GM23338 (cell line): Measurements from ENCODE around the gene WFS1. TPM values are rescaled to one million over a fixed set of nuclear protein-coding genes. Genes with fewer than 3 reads are reported as not detected.

ENCODE experiments used
- ATAC-seq: fragments of 200-7000 bp; cut with Tn5 transposase; 3 replicates; pipeline ENCODE4 v1.9.1; 2020
- DNase-seq: peaks from one replicate; pipeline ENCODE4 v3.0.0-alpha.2; 2015; ENCODE audit warnings: low spot score
- H2AFZ ChIP-seq: fragments of 200-600 bp; sonication (generic); 2 replicates; pipeline ENCODE4 v1.8.0; 2016; ENCODE audit warnings: antibody characterized with exemption, mild to moderate bottlenecking, moderate library complexity
- H3F3A ChIP-seq: fragments of 200-600 bp; sonication (generic); replicated peaks from 2 replicates; pipeline ENCODE4 v1.8.0; 2017; ENCODE audit warnings: antibody characterized with exemption, mixed run types, low read depth
- H3K27ac ChIP-seq: fragments of 200-600 bp; sonication (generic); 2 replicates; pipeline ENCODE4 v1.6.1; 2016; ENCODE audit warnings: low read depth
- H3K27me3 ChIP-seq: fragments of 200-600 bp; sonication (generic); 2 replicates; pipeline ENCODE4 v1.8.0; 2016; ENCODE audit warnings: mild to moderate bottlenecking, mixed run types, moderate library complexity; ENCODE audit not compliant: insufficient read depth
- H3K36me3 ChIP-seq: fragments of 200-600 bp; sonication (generic); 2 replicates; pipeline ENCODE4 v1.8.0; 2016; ENCODE audit warnings: mild to moderate bottlenecking; ENCODE audit not compliant: insufficient read depth
- H3K4me1 ChIP-seq: fragments of 200-600 bp; sonication (generic); 2 replicates; pipeline ENCODE4 v1.8.0; 2016; ENCODE audit warnings: mild to moderate bottlenecking, moderate library complexity; ENCODE audit not compliant: insufficient read depth
- H3K4me2 ChIP-seq: fragments of 200-600 bp; sonication (generic); 2 replicates; pipeline ENCODE4 v1.7.1; 2017; ENCODE audit warnings: mixed run types
- H3K4me3 ChIP-seq: fragments of 200-600 bp; sonication (generic); 2 replicates; pipeline ENCODE4 v1.6.1; 2016; ENCODE audit warnings: mixed run types
- H3K79me2 ChIP-seq: fragments of 200-600 bp; sonication (generic); replicated peaks from 2 replicates; pipeline ENCODE4 v1.8.0; 2017; ENCODE audit warnings: mild to moderate bottlenecking; ENCODE audit not compliant: insufficient read depth
- H3K9me2 ChIP-seq: fragments of 200-600 bp; sonication (generic); 2 replicates; pipeline ENCODE4 v1.8.0; 2017; ENCODE audit not compliant: insufficient read depth
- H4K20me1 ChIP-seq: fragments of 200-600 bp; sonication (generic); replicated peaks from 2 replicates; pipeline ENCODE4 v1.8.0; 2017; ENCODE audit warnings: mild to moderate bottlenecking; ENCODE audit not compliant: insufficient read depth
- H3K27ac Mint-ChIP-seq: 2 replicates; pipeline ENCODE4 v1.8.0; 2020; ENCODE audit warnings: inconsistent platforms, mild to moderate bottlenecking, moderate library complexity, mixed read lengths
- H3K27me3 Mint-ChIP-seq: 3 replicates; pipeline ENCODE4 v1.8.0; 2022; ENCODE audit warnings: low read depth, mild to moderate bottlenecking, moderate library complexity, mixed read lengths, inconsistent platforms; ENCODE audit not compliant: insufficient read depth, poor library complexity
- H3K36me3 Mint-ChIP-seq: 3 replicates; pipeline ENCODE4 v1.8.0; 2021; ENCODE audit warnings: low read depth, mild to moderate bottlenecking, inconsistent platforms, moderate library complexity, mixed read lengths
- H3K4me1 Mint-ChIP-seq: 3 replicates; pipeline ENCODE4 v1.8.0; 2020; ENCODE audit warnings: mild to moderate bottlenecking, inconsistent platforms, mixed read lengths
- H3K4me3 Mint-ChIP-seq: 3 replicates; pipeline ENCODE4 v1.8.0; 2021; ENCODE audit warnings: moderate library complexity, mild to moderate bottlenecking, inconsistent platforms, mixed read lengths
- H3K9me3 Mint-ChIP-seq: 3 replicates; pipeline ENCODE4 v1.8.0; 2020; ENCODE audit warnings: moderate library complexity, mild to moderate bottlenecking, inconsistent platforms, mixed read lengths
- CREB1 ChIP-seq: fragments of 250-450 bp; sonication (Bioruptor Pico); IDR thresholded peaks from 2 replicates; pipeline ENCODE4 v1.5.0; 2020; ENCODE audit warnings: low read depth, mild to moderate bottlenecking, moderate library complexity
- EZH2 ChIP-seq: fragments of 200-600 bp; sonication (generic); IDR thresholded peaks from one replicate; pipeline ENCODE4 v1.8.0; 2017; ENCODE audit warnings: antibody characterized with exemption, mild to moderate bottlenecking, low read depth; ENCODE audit not compliant: unreplicated experiment
- EZH2phosphoT487 ChIP-seq: fragments of 200-600 bp; sonication (generic); IDR thresholded peaks from one replicate; pipeline ENCODE4 v1.8.1; 2018; ENCODE audit warnings: antibody characterized with exemption; ENCODE audit not compliant: unreplicated experiment
- JUNB ChIP-seq: IDR thresholded peaks from one replicate; pipeline ENCODE4 v1.6.1; 2016; ENCODE audit warnings: antibody characterized with exemption; ENCODE audit not compliant: unreplicated experiment
- NANOG ChIP-seq: IDR thresholded peaks from 2 replicates; pipeline ENCODE4 v1.6.1; 2016; ENCODE audit warnings: antibody characterized with exemption, borderline replicate concordance
- POLR2AphosphoS5 ChIP-seq: IDR thresholded peaks from 2 replicates; pipeline ENCODE4 v1.6.1; 2016; ENCODE audit warnings: antibody characterized with exemption, low read depth
- STAT1 ChIP-seq: IDR thresholded peaks from one replicate; pipeline ENCODE4 v1.6.1; 2016; ENCODE audit warnings: antibody characterized with exemption; ENCODE audit not compliant: unreplicated experiment
- ZNF114 ChIP-seq: fragments of 250-450 bp; sonication (Bioruptor Pico); IDR thresholded peaks from 2 replicates; pipeline ENCODE4 v1.5.0; 2020; ENCODE audit warnings: mild to moderate bottlenecking, moderate library complexity
- ZNF331 ChIP-seq: fragments of 250-450 bp; sonication (Bioruptor Pico); IDR thresholded peaks from 2 replicates; pipeline ENCODE4 v1.5.0; 2020; ENCODE audit warnings: low read depth, mild to moderate bottlenecking, moderate library complexity
- polyA plus RNA-seq: library from polyadenylated mRNA; unstranded; fragments of >200 nt; fragmentation: Nextera tagmentation; extraction: Ambion mirVana; gene quantifications from 2 replicates; pipeline ENCODE4 v1.2.1, GENCODE V29; 2016
- total RNA-seq: library from RNA; depleted of rRNA; stranded (reverse); fragments of >200 nt; shearing (Covaris generic); gene quantifications from 2 replicates; pipeline ENCODE4 v1.2.3, GENCODE V29; 2014
- TF ChIP-seq, protein P1 (sequence below): fragments of 250-450 bp; sonication (Bioruptor Pico); IDR thresholded peaks from 2 replicates; pipeline ENCODE4 v1.5.0; 2020; ENCODE audit warnings: mild to moderate bottlenecking, moderate library complexity
- TF ChIP-seq, protein P2 (sequence below): IDR thresholded peaks from 2 replicates; pipeline ENCODE4 v1.6.1; 2016; ENCODE audit warnings: antibody characterized with exemption
- TF ChIP-seq, protein P3 (sequence below), 2 experiments: fragments of 200-600 bp in 1 of 2; sonication (generic) in 1 of 2; conservative IDR thresholded peaks; 2 replicates each; pipeline versions ENCODE4 v1.5.1 to v1.6.1; 2016 to 2017; ENCODE audit warnings: antibody characterized with exemption in 2 of 2, low read depth in 2 of 2, mild to moderate bottlenecking in 2 of 2, moderate library complexity in 1 of 2
- TF ChIP-seq, protein P4 (sequence below): IDR thresholded peaks from one replicate; pipeline ENCODE4 v1.6.1; 2018; ENCODE audit warnings: antibody characterized with exemption; ENCODE audit not compliant: unreplicated experiment

WFS1 gene
- total and polyA plus RNA-seq, 2 experiments from 2014 or later = 24.7 to 45.4 TPM

DNA sequence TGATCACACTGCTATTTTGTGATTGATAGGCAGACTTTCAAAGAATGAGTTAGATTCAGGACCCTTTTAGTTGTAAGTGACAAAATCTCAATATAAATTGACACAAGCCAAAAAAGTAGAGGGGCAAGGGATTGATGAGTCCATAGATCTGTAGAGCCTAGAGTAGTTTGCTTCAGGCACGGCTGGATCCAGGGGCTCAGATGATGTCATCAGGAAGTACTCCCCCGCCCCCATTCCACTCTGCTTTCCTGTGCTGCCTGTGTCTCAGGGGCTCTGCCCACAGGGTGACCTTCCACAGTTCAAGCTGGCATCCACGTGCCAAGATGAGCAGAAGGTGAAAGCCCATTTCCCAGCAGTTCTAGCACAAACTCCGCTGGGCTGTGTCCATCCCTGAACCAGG, 13.6 kb downstream of the WFS1 start:
- Histone ChIP-seq H3K27me3 (no peaks in the 10 kb centered on the region), H3K27ac (no peak overlapping the region), H2AFZ (no peak overlapping the region), H3K4me2 (no peak overlapping the region), H3K79me2 (no peaks in the 10 kb centered on the region), H3F3A (no peaks in the 10 kb centered on the region), H3K4me1 (no peaks in the 10 kb centered on the region), H3K36me3 (no peaks in the 10 kb centered on the region), H3K9me2 (no peaks in the 10 kb centered on the region), H3K4me3 (no peak overlapping the region), H4K20me1 (peaks cover 9% of the 10 kb centered on the region; the same call in 1 of the 2 replicates)
- DNase-seq = no peak
- ATAC-seq = no peak
- H3K4me1 Mint-ChIP-seq = no peaks in the 10 kb centered on the region
- no peaks in the 10 kb centered on the region for H3K9me3 Mint-ChIP-seq
- no peak overlapping the region for H3K27ac Mint-ChIP-seq
- no peaks in the 10 kb centered on the region for H3K36me3 Mint-ChIP-seq
- TF ChIP-seq JUNB (no peak), NANOG (no peak), EZH2phosphoT487 (no peak), POLR2AphosphoS5 (no peak), CREB1 (no peak), EZH2 (no peak), ZNF114 (no peak), STAT1 (no peak), ZNF331 (CRISPR knock-in tag) (no peak)
- TF ChIP-seq, protein P1, sequence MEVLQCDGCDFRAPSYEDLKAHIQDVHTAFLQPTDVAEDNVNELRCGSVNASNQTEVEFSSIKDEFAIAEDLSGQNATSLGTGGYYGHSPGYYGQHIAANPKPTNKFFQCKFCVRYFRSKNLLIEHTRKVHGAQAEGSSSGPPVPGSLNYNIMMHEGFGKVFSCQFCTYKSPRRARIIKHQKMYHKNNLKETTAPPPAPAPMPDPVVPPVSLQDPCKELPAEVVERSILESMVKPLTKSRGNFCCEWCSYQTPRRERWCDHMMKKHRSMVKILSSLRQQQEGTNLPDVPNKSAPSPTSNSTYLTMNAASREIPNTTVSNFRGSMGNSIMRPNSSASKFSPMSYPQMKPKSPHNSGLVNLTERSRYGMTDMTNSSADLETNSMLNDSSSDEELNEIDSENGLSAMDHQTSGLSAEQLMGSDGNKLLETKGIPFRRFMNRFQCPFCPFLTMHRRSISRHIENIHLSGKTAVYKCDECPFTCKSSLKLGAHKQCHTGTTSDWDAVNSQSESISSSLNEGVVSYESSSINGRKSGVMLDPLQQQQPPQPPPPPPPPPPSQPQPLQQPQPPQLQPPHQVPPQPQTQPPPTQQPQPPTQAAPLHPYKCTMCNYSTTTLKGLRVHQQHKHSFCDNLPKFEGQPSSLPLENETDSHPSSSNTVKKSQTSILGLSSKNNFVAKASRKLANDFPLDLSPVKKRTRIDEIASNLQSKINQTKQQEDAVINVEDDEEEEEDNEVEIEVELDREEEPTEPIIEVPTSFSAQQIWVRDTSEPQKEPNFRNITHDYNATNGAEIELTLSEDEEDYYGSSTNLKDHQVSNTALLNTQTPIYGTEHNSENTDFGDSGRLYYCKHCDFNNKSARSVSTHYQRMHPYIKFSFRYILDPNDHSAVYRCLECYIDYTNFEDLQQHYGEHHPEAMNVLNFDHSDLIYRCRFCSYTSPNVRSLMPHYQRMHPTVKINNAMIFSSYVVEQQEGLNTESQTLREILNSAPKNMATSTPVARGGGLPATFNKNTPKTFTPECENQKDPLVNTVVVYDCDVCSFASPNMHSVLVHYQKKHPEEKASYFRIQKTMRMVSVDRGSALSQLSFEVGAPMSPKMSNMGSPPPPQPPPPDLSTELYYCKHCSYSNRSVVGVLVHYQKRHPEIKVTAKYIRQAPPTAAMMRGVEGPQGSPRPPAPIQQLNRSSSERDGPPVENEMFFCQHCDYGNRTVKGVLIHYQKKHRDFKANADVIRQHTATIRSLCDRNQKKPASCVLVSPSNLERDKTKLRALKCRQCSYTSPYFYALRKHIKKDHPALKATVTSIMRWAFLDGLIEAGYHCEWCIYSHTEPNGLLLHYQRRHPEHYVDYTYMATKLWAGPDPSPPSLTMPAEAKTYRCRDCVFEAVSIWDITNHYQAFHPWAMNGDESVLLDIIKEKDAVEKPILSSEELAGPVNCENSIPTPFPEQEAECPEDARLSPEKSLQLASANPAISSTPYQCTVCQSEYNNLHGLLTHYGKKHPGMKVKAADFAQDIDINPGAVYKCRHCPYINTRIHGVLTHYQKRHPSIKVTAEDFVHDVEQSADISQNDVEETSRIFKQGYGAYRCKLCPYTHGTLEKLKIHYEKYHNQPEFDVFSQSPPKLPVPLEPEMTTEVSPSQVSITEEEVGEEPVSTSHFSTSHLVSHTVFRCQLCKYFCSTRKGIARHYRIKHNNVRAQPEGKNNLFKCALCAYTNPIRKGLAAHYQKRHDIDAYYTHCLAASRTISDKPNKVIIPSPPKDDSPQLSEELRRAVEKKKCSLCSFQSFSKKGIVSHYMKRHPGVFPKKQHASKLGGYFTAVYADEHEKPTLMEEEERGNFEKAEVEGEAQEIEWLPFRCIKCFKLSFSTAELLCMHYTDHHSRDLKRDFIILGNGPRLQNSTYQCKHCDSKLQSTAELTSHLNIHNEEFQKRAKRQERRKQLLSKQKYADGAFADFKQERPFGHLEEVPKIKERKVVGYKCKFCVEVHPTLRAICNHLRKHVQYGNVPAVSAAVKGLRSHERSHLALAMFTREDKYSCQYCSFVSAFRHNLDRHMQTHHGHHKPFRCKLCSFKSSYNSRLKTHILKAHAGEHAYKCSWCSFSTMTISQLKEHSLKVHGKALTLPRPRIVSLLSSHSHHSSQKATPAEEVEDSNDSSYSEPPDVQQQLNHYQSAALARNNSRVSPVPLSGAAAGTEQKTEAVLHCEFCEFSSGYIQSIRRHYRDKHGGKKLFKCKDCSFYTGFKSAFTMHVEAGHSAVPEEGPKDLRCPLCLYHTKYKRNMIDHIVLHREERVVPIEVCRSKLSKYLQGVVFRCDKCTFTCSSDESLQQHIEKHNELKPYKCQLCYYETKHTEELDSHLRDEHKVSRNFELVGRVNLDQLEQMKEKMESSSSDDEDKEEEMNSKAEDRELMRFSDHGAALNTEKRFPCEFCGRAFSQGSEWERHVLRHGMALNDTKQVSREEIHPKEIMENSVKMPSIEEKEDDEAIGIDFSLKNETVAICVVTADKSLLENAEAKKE (CRISPR knock-in tag) = no peak
- TF ChIP-seq, protein P2, sequence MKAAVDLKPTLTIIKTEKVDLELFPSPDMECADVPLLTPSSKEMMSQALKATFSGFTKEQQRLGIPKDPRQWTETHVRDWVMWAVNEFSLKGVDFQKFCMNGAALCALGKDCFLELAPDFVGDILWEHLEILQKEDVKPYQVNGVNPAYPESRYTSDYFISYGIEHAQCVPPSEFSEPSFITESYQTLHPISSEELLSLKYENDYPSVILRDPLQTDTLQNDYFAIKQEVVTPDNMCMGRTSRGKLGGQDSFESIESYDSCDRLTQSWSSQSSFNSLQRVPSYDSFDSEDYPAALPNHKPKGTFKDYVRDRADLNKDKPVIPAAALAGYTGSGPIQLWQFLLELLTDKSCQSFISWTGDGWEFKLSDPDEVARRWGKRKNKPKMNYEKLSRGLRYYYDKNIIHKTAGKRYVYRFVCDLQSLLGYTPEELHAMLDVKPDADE = no peak
- TF ChIP-seq, protein P3, sequence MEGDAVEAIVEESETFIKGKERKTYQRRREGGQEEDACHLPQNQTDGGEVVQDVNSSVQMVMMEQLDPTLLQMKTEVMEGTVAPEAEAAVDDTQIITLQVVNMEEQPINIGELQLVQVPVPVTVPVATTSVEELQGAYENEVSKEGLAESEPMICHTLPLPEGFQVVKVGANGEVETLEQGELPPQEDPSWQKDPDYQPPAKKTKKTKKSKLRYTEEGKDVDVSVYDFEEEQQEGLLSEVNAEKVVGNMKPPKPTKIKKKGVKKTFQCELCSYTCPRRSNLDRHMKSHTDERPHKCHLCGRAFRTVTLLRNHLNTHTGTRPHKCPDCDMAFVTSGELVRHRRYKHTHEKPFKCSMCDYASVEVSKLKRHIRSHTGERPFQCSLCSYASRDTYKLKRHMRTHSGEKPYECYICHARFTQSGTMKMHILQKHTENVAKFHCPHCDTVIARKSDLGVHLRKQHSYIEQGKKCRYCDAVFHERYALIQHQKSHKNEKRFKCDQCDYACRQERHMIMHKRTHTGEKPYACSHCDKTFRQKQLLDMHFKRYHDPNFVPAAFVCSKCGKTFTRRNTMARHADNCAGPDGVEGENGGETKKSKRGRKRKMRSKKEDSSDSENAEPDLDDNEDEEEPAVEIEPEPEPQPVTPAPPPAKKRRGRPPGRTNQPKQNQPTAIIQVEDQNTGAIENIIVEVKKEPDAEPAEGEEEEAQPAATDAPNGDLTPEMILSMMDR (conservative IDR thresholded peaks at IDR 0.05; ENCODE audit: low read depth in 2 of 2) = no peak
- TF ChIP-seq, protein P4, sequence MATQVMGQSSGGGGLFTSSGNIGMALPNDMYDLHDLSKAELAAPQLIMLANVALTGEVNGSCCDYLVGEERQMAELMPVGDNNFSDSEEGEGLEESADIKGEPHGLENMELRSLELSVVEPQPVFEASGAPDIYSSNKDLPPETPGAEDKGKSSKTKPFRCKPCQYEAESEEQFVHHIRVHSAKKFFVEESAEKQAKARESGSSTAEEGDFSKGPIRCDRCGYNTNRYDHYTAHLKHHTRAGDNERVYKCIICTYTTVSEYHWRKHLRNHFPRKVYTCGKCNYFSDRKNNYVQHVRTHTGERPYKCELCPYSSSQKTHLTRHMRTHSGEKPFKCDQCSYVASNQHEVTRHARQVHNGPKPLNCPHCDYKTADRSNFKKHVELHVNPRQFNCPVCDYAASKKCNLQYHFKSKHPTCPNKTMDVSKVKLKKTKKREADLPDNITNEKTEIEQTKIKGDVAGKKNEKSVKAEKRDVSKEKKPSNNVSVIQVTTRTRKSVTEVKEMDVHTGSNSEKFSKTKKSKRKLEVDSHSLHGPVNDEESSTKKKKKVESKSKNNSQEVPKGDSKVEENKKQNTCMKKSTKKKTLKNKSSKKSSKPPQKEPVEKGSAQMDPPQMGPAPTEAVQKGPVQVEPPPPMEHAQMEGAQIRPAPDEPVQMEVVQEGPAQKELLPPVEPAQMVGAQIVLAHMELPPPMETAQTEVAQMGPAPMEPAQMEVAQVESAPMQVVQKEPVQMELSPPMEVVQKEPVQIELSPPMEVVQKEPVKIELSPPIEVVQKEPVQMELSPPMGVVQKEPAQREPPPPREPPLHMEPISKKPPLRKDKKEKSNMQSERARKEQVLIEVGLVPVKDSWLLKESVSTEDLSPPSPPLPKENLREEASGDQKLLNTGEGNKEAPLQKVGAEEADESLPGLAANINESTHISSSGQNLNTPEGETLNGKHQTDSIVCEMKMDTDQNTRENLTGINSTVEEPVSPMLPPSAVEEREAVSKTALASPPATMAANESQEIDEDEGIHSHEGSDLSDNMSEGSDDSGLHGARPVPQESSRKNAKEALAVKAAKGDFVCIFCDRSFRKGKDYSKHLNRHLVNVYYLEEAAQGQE = no peak
- no peak overlapping the region for H3K4me3 Mint-ChIP-seq
- no peaks in the 10 kb centered on the region for H3K27me3 Mint-ChIP-seq
